Liver (tissue), 3 donors: ENCODE results near the gene PAQR9.

Source experiments
- FOXA1 ChIP-seq: IDR thresholded peaks from 2 replicates; pipeline ENCODE4 v1.6.1; 2016; ENCODE audit warnings: antibody characterized with exemption
- GABPA ChIP-seq, 2 donors: IDR thresholded peaks in 1 of 2; conservative IDR thresholded peaks in 1 of 2; 2 replicates each; pipeline ENCODE4 v1.6.1; 2016; ENCODE audit warnings: antibody characterized with exemption in 2 of 2, mild to moderate bottlenecking in 1 of 2, moderate library complexity in 1 of 2
- HNF4G ChIP-seq: IDR thresholded peaks from 2 replicates; pipeline ENCODE4 v1.6.1; 2016; ENCODE audit warnings: antibody characterized with exemption
- JUND ChIP-seq, 2 donors: IDR thresholded peaks; 2 replicates each; pipeline ENCODE4 v1.6.1; 2016; ENCODE audit warnings: antibody characterized with exemption in 2 of 2
- RXRA ChIP-seq, 2 donors: IDR thresholded peaks; 2 replicates each; pipeline ENCODE4 v1.6.1; 2017 to 2018; ENCODE audit warnings: antibody characterized with exemption in 2 of 2, mild to moderate bottlenecking in 1 of 2
- SP1 ChIP-seq: IDR thresholded peaks from 2 replicates; pipeline ENCODE4 v1.6.1; 2018; ENCODE audit warnings: antibody characterized with exemption, mild to moderate bottlenecking
- TAF1 ChIP-seq: conservative IDR thresholded peaks from 2 replicates; pipeline ENCODE4 v1.6.1; 2016; ENCODE audit warnings: antibody characterized with exemption, mild to moderate bottlenecking
- YY1 ChIP-seq: IDR thresholded peaks from 2 replicates; pipeline ENCODE4 v1.6.1; 2016; ENCODE audit warnings: antibody characterized with exemption, mild to moderate bottlenecking
- TF ChIP-seq, protein P1 (sequence below): fragments of 150-350 bp; IDR thresholded peaks from 2 replicates; pipeline ENCODE4 v1.5.1; 2017; ENCODE audit warnings: improper control_type of control experiment, low read depth, low read length; ENCODE audit not compliant: missing input control
- TF ChIP-seq, protein P2 (sequence below): IDR thresholded peaks from 2 replicates; pipeline ENCODE4 v1.6.1; 2016; ENCODE audit warnings: antibody characterized with exemption
- TF ChIP-seq, protein P3 (sequence below): IDR thresholded peaks from 2 replicates; pipeline ENCODE4 v1.6.1; 2016; ENCODE audit warnings: antibody characterized with exemption
- TF ChIP-seq, protein P4 (sequence below): IDR thresholded peaks from 2 replicates; pipeline ENCODE4 v1.6.1; 2016; ENCODE audit warnings: antibody characterized with exemption, mild to moderate bottlenecking
- donor health status: healthy.
- donor health status: healthy.

DNA sequence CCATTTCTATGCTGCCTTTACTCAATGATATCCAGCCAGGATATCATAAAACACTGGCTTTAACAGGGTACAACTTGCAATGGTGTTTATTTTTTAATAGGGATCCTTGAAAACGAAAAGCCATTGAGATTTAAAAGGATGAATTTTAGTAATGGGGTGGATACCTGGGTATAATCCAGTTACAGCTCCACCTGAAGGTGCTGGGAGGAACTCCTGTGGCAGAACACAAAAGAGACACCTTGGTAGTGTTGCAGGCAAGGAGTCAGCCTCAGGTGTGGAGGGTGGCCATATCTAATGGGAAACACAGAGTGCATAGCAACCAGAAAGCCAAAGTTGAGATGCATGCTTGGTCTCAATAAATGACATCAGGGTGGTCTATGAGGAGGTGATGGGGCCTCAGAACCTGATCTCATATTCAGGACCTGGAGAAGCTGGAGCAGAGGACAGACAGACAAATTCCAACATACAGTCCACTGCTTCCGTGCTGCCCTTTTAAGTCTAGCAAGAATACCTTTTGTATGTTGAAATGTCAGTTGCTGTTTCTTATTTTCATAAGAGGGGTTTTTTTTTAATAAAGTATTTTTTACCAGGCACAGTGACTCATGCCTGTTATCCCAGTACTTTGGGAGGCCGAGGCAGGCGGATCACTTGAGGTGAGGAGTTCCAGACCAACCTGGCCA lies 12.0 kb upstream of the PAQR9 start:
- TF ChIP-seq, protein P1, sequence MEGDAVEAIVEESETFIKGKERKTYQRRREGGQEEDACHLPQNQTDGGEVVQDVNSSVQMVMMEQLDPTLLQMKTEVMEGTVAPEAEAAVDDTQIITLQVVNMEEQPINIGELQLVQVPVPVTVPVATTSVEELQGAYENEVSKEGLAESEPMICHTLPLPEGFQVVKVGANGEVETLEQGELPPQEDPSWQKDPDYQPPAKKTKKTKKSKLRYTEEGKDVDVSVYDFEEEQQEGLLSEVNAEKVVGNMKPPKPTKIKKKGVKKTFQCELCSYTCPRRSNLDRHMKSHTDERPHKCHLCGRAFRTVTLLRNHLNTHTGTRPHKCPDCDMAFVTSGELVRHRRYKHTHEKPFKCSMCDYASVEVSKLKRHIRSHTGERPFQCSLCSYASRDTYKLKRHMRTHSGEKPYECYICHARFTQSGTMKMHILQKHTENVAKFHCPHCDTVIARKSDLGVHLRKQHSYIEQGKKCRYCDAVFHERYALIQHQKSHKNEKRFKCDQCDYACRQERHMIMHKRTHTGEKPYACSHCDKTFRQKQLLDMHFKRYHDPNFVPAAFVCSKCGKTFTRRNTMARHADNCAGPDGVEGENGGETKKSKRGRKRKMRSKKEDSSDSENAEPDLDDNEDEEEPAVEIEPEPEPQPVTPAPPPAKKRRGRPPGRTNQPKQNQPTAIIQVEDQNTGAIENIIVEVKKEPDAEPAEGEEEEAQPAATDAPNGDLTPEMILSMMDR = no peak
- TF ChIP-seq GABPA (IDR thresholded peaks at IDR 0.05 in 1 of 2, conservative IDR thresholded peaks at IDR 0.05 in 1 of 2) (no peak), TAF1 (no peak), SP1 (no peak), RXRA (IDR thresholded peaks at IDR 0.05) (no peak), YY1 (no peak), FOXA1 (no peak), JUND (IDR thresholded peaks at IDR 0.05) (no peak), HNF4G (no peak)
- TF ChIP-seq, protein P2, sequence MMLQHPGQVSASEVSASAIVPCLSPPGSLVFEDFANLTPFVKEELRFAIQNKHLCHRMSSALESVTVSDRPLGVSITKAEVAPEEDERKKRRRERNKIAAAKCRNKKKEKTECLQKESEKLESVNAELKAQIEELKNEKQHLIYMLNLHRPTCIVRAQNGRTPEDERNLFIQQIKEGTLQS = no peak
- TF ChIP-seq, protein P3, sequence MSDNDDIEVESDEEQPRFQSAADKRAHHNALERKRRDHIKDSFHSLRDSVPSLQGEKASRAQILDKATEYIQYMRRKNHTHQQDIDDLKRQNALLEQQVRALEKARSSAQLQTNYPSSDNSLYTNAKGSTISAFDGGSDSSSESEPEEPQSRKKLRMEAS = no peak
- TF ChIP-seq, protein P4, sequence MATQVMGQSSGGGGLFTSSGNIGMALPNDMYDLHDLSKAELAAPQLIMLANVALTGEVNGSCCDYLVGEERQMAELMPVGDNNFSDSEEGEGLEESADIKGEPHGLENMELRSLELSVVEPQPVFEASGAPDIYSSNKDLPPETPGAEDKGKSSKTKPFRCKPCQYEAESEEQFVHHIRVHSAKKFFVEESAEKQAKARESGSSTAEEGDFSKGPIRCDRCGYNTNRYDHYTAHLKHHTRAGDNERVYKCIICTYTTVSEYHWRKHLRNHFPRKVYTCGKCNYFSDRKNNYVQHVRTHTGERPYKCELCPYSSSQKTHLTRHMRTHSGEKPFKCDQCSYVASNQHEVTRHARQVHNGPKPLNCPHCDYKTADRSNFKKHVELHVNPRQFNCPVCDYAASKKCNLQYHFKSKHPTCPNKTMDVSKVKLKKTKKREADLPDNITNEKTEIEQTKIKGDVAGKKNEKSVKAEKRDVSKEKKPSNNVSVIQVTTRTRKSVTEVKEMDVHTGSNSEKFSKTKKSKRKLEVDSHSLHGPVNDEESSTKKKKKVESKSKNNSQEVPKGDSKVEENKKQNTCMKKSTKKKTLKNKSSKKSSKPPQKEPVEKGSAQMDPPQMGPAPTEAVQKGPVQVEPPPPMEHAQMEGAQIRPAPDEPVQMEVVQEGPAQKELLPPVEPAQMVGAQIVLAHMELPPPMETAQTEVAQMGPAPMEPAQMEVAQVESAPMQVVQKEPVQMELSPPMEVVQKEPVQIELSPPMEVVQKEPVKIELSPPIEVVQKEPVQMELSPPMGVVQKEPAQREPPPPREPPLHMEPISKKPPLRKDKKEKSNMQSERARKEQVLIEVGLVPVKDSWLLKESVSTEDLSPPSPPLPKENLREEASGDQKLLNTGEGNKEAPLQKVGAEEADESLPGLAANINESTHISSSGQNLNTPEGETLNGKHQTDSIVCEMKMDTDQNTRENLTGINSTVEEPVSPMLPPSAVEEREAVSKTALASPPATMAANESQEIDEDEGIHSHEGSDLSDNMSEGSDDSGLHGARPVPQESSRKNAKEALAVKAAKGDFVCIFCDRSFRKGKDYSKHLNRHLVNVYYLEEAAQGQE = no peak
